ENCODE data around the gene CBX8.

CBX8 gene

DNA sequence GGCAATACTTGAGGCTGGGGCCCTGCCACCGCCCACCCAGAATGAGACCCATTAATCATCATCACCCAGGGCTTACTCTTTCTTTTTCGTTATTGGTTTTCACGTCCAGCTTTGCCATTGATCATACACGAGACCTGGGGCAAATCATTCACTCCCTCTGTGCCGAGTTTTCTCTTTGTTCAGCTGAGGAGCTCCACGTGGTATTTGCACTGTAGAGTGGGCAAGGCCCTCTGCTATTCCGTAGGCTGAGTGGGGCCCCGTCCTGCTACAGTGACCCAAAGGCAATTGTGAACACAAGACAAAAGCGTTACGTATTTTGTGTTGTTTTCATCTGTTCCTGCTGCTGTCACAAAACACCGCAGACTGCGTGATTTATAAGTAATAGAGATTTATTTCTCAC, 42.5 kb downstream of the CBX8 start:
- WGBS, 2 experiments (ENCODE audit: insufficient coverage in 2 of 2): 86 to 87% methylated on average over 8 to 12 of the region's 12 CpGs
- Histone ChIP-seq H3K9me3 (ENCODE audit: control insufficient read depth, low read length) (no peaks in the 10 kb centered on the region), H3K27ac (ENCODE audit: low read depth, low read length, severe bottlenecking) (no peak overlapping the region), H3K36me3 (ENCODE audit: control insufficient read depth, insufficient read depth, low read length) (no peaks in the 10 kb centered on the region), H3K4me1 (ENCODE audit: control insufficient read depth, insufficient read depth, low read length, poor library complexity, severe bottlenecking) (no peaks in the 10 kb centered on the region), H3K4me3 (ENCODE audit: extremely low read depth, insufficient read depth, low read length, poor library complexity, severe bottlenecking) (no peak overlapping the region)

DNA sequence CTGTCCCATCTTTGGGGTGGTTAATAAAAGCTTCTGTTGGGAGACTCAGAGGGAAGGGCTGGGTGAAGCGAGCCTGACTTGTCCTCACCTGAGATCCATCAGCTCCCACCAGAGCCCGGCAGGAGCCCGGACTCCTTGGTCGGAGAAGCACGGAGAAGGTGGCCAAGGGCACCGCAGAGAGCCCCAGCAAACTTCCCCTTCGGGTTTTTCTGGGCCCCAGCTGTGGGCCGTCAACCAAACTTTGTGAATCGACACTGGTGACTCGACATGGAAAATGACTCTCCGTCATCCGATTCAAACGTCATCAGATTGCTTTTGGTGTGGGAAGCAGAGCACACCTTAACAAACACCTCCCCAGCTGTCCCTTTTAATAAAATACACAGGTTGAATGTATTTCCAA, 44.7 kb downstream of the CBX8 start:
- no peak overlapping the region for H3K4me3 ChIP-seq (ENCODE audit: extremely low read depth, insufficient read depth, low read length, poor library complexity, severe bottlenecking)
- H3K9me3 ChIP-seq (ENCODE audit: control insufficient read depth, low read length): no peaks in the 10 kb centered on the region
- no peaks in the 10 kb centered on the region for H3K36me3 ChIP-seq (ENCODE audit: control insufficient read depth, insufficient read depth, low read length)
- 91 to 95% methylated on average over 7 to 11 of the region's 13 CpGs for WGBS, 2 experiments (ENCODE audit: insufficient coverage in 2 of 2)
- peaks cover 4% of the 10 kb centered on the region for H3K4me1 ChIP-seq (ENCODE audit: control insufficient read depth, insufficient read depth, low read length, poor library complexity, severe bottlenecking)
- no peak overlapping the region for H3K27ac ChIP-seq (ENCODE audit: low read depth, low read length, severe bottlenecking)

DNA sequence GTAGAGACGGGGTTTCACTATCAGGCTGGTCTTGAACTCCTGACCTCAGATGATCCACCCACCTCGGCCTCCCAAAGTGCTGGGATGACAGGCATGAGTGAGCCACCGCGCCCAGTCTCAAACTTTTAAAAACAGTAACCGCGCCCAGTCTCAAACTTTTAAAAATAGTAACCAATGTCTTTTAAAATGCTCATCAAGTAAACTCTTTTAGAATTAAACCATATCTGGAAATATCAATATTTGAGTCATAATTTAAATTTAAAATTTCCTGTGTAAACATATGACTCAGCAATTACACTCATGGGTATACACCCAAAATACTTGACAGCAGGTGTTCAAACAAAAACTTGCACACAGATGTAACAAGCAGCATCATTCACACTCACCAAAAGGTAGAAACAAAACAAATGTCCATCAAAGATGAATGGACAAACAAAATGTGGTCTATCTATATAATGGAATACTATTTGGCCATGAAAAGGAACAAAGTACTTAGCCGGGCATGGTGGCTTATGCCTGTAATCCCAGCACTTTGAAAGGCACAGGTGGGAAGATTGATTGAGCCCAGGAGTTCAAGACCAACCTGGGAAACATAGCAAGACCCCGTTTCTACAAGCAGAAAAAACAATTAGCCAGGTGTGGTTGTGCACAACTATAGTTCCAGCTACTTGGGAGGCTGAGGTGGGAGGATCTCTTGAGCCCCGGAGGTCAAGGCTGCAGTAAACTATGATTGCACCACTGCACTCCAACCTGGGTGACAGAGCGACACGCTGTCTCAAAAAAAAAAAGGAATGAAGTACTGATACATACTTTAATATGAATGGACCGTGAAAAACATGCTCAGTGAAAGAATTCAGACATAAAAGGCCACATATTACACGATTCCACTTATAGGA, 46.0 kb downstream of the CBX8 start:
- H3K27ac ChIP-seq (ENCODE audit: low read depth, low read length, severe bottlenecking): no peak overlapping the region
- WGBS, 2 experiments (ENCODE audit: insufficient coverage in 2 of 2): 84 to 86% methylated on average over 6 of the region's 13 CpGs
- H3K4me1 ChIP-seq (ENCODE audit: control insufficient read depth, insufficient read depth, low read length, poor library complexity, severe bottlenecking): peaks cover 4% of the 10 kb centered on the region
- H3K36me3 ChIP-seq (ENCODE audit: control insufficient read depth, insufficient read depth, low read length): no peaks in the 10 kb centered on the region
- H3K9me3 ChIP-seq (ENCODE audit: control insufficient read depth, low read length): no peaks in the 10 kb centered on the region
- H3K4me3 ChIP-seq (ENCODE audit: extremely low read depth, insufficient read depth, low read length, poor library complexity, severe bottlenecking): no peak overlapping the region

DNA sequence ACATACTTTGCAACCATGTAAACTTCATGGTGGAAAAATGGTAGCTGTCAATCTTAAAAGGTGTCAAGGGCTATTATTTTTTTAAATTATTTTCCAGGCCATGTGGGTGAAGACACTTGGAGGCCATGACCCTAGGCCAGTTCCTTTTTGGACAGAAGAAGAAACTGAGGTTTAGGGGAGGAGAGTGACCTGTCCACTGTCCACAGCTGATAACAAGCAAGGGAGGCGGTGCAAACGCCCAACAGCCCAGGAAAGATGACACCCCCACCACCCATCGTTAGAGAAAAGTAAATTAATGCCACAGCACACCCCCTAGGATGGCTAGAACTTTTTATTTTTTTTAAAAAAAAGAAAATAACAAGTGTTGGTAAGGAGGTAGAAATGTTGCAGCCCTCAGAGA, 46.9 kb downstream of the CBX8 start:
- H3K9me3 ChIP-seq (ENCODE audit: control insufficient read depth, low read length): no peaks in the 10 kb centered on the region
- H3K36me3 ChIP-seq (ENCODE audit: control insufficient read depth, insufficient read depth, low read length): no peaks in the 10 kb centered on the region
- no peak overlapping the region for H3K27ac ChIP-seq (ENCODE audit: low read depth, low read length, severe bottlenecking)
- no peak overlapping the region for H3K4me3 ChIP-seq (ENCODE audit: extremely low read depth, insufficient read depth, low read length, poor library complexity, severe bottlenecking)
- no CpG with 5 or more reads among the region's 3 CpGs for WGBS, 2 experiments (ENCODE audit: insufficient coverage in 2 of 2)
- H3K4me1 ChIP-seq (ENCODE audit: control insufficient read depth, insufficient read depth, low read length, poor library complexity, severe bottlenecking): peaks cover 4% of the 10 kb centered on the region

DNA sequence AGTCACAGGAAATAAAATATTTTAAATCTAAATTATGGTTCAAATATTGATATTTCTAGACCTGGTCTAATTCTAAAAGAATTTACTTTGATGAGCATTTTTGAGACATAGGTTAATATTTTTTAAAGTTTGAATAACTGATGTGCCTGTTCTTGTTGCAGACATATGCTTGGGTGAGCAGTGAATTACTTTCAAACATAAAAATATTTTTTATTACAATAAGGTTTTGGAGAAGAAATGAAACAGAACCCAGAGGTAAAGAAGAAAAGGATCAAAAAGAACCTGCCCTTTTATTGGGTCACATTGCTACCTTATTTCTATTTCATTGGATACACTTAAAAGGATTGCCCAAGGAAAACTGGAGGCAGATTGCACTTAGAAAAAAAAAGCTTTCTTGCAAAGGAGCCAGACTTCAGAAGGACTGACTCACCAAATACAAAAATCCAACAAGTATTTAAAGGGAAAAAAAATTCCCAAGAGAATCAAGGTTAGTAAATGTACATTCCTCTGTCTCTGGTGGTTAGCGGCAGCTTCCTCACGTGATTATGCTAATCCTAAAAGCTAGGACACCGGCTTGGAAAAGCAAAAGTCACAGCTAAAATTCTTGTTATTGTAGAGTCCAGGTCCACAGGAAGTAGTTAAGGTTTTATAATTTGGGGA, 47.6 kb downstream of the CBX8 start:
- no peak overlapping the region for H3K27ac ChIP-seq (ENCODE audit: low read depth, low read length, severe bottlenecking)
- WGBS, 2 experiments (ENCODE audit: insufficient coverage in 2 of 2): 51 to 53% methylated on average over 2 to 3 of the region's 3 CpGs
- no peaks in the 10 kb centered on the region for H3K36me3 ChIP-seq (ENCODE audit: control insufficient read depth, insufficient read depth, low read length)
- no peak overlapping the region for H3K4me3 ChIP-seq (ENCODE audit: extremely low read depth, insufficient read depth, low read length, poor library complexity, severe bottlenecking)
- peaks cover 4% of the 10 kb centered on the region for H3K4me1 ChIP-seq (ENCODE audit: control insufficient read depth, insufficient read depth, low read length, poor library complexity, severe bottlenecking)
- no peaks in the 10 kb centered on the region for H3K9me3 ChIP-seq (ENCODE audit: control insufficient read depth, low read length)

DNA sequence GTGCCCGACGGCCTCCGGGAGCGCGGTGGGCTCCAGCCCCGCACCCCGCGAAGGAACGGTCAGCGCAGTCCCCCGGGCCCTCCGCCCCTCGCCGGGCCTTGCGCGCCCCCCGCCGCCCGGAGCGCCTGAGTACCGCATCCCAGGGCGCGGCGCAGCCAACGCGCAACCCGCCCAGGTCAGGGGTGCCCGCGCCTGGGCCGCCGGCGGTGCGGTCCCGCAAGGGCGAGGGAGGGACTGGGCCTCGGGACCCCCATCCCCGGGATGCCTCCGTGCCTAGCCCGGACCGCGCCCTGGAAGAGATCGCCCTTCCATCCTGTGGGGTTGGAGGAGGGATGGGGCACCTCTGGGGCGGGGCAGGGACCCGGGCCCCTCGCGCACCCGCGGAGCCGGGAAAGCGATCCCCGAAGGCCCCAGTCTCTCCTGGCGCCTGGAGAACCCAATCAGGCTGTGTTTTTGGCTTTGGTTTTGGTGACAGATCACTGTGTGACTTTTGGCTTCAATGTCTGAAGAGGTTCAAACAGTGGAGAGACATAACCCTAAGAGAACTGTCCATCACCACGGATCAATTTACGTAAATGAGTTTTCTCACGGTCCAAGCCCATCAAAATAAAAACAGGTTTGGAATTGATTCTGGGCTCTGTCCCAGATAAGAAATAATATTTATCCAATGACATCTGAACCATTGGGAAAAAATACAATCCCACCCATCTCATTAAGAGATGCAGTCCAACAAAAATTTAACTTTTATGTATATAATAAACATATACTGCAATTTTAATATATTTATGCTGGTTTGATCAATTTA, 48.4 kb downstream of the CBX8 start:
- H3K4me3 ChIP-seq (ENCODE audit: extremely low read depth, insufficient read depth, low read length, poor library complexity, severe bottlenecking): peak overlapping the region; percentile 16
- H3K9me3 ChIP-seq (ENCODE audit: control insufficient read depth, low read length): no peaks in the 10 kb centered on the region
- no peak overlapping the region for H3K27ac ChIP-seq (ENCODE audit: low read depth, low read length, severe bottlenecking)
- H3K4me1 ChIP-seq (ENCODE audit: control insufficient read depth, insufficient read depth, low read length, poor library complexity, severe bottlenecking): peaks cover 4% of the 10 kb centered on the region
- H3K36me3 ChIP-seq (ENCODE audit: control insufficient read depth, insufficient read depth, low read length): no peaks in the 10 kb centered on the region
- WGBS, 2 experiments (ENCODE audit: insufficient coverage in 2 of 2): 3 to 5% methylated on average over 27 to 45 of the region's 55 CpGs

DNA sequence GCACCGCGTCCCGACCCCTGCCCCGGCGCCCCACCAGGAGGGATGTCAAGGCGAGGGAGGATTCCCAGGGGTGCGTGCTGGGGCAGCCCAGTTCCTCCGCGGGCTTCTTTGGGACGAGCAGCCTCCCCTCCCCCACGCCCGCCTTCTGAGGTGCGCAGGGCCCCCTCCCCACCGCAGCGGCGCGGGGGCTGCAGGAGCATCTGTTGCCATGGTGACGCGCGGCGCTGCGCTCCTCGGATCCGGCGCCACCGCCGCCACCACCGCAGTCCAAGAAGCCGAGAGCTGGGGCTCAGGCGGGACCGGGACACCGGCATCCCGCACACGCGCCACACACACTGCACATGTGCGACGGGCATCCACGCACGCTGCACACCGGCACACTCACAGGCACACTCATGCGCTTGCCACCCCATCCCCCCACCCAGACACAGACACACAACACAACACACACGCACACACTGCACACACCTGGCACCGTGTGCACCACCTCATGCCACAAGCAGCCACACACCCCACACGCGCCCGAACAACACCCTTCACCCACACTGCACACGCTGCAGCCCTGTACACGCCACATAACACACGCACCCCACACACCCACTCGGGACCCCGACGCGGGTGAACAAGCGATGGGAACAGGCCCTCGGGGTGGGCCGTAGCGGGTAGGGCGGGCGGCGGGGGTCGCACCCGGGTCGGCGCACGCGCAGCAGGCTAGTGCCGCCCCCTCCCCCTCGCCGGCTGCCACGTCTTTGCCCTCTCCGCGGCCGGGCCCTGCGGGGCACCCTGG, 49.2 kb downstream of the CBX8 start:
- no peak overlapping the region for H3K27ac ChIP-seq (ENCODE audit: low read depth, low read length, severe bottlenecking)
- no peaks in the 10 kb centered on the region for H3K36me3 ChIP-seq (ENCODE audit: control insufficient read depth, insufficient read depth, low read length)
- no peaks in the 10 kb centered on the region for H3K9me3 ChIP-seq (ENCODE audit: control insufficient read depth, low read length)
- 4 to 8% methylated on average over 34 to 56 of the region's 74 CpGs for WGBS, 2 experiments (ENCODE audit: insufficient coverage in 2 of 2)
- H3K4me3 ChIP-seq (ENCODE audit: extremely low read depth, insufficient read depth, low read length, poor library complexity, severe bottlenecking): peak overlapping the region; percentile 16
- H3K4me1 ChIP-seq (ENCODE audit: control insufficient read depth, insufficient read depth, low read length, poor library complexity, severe bottlenecking): peaks cover 4% of the 10 kb centered on the region

DNA sequence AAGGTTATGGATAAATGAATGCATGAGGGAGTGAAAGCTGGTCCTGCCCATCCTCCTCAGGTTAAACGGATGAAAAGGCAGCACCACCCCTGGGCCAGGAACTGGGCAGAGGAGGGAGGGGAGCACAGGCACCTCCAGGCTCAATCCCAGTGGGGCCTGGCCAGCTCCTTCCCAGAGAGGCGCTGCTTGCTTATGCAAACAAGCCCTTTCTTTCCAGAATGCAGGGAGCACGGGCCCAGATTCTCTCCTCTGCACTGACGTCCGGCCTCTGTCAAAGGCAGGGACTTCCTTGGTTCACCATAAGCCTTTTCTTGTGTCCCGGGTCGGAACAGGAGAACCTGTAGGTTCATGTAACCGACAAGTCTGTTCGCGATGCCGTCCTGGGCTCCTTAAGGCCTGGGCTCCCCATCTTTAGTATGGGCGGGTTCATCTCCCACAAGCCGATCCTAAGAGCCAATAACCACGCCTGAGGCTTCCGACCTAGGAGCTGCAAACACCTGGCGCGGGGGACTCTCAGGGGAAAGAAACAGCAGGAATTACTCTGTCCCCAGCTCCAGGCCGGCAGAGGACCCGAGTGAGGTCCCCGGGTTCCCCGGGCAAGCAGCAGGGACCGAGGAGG, 49.9 kb downstream of the CBX8 start:
- peaks cover 4% of the 10 kb centered on the region for H3K4me1 ChIP-seq (ENCODE audit: control insufficient read depth, insufficient read depth, low read length, poor library complexity, severe bottlenecking)
- no peaks in the 10 kb centered on the region for H3K9me3 ChIP-seq (ENCODE audit: control insufficient read depth, low read length)
- no peaks in the 10 kb centered on the region for H3K36me3 ChIP-seq (ENCODE audit: control insufficient read depth, insufficient read depth, low read length)
- H3K4me3 ChIP-seq (ENCODE audit: extremely low read depth, insufficient read depth, low read length, poor library complexity, severe bottlenecking): no peak overlapping the region
- no peak overlapping the region for H3K27ac ChIP-seq (ENCODE audit: low read depth, low read length, severe bottlenecking)
- whole genome bisulfite sequencing, 2 experiments (ENCODE audit: insufficient coverage in 2 of 2): 5 to 6% methylated on average over 21 to 22 of the region's 22 CpGs

DNA sequence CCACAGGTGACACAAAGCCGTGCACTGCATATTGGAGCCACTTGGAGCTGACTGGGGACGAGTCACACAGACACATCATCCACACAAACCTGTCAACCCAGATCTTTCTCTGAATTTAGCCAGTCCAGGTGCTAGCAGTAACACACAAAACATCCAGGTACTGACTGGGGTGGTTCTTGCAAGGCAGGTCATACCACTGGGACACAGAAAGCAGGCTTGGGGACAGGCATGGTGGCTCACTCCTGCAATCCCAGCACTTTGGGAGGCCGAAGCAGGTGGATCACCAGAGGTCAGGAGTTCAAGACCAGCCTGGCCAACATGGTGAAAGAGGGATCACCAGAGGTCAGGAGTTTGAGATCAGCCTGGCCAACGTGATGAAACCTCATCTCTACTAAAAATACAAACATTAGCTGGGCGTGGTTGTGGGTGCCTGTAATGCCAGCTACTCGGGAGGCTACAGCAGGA, 51.2 kb downstream of the CBX8 start:
- peaks cover 4% of the 10 kb centered on the region for H3K4me1 ChIP-seq (ENCODE audit: control insufficient read depth, insufficient read depth, low read length, poor library complexity, severe bottlenecking)
- no peaks in the 10 kb centered on the region for H3K36me3 ChIP-seq (ENCODE audit: control insufficient read depth, insufficient read depth, low read length)
- no peak overlapping the region for H3K27ac ChIP-seq (ENCODE audit: low read depth, low read length, severe bottlenecking)
- no peak overlapping the region for H3K4me3 ChIP-seq (ENCODE audit: extremely low read depth, insufficient read depth, low read length, poor library complexity, severe bottlenecking)
- WGBS, 2 experiments (ENCODE audit: insufficient coverage in 2 of 2): 60 to 61% methylated on average over 3 to 6 of the region's 6 CpGs
- no peaks in the 10 kb centered on the region for H3K9me3 ChIP-seq (ENCODE audit: control insufficient read depth, low read length)

DNA sequence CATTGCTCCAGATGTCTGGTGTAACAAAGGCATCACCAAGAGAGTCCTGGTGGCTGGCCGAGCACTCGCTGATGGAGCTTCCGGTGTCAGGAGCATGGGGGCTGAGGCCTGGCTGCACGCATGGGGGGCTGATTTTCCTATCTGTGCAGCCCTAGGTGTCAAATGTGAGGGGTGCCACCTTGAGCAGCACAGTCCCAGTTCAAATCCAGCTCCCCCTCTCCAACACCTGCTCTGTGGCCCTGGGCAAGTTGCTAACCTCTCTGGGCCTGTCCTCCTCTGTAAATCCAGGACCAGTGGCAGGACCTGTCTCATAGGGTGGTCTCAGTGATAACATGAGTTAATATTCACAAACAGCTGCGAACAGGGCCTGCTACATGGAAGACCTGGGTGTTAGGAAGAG, 53.3 kb downstream of the CBX8 start:
- Histone ChIP-seq H3K9me3 (ENCODE audit: control insufficient read depth, low read length) (no peaks in the 10 kb centered on the region), H3K4me3 (ENCODE audit: extremely low read depth, insufficient read depth, low read length, poor library complexity, severe bottlenecking) (no peak overlapping the region), H3K36me3 (ENCODE audit: control insufficient read depth, insufficient read depth, low read length) (no peaks in the 10 kb centered on the region), H3K4me1 (ENCODE audit: control insufficient read depth, insufficient read depth, low read length, poor library complexity, severe bottlenecking) (peaks cover 4% of the 10 kb centered on the region), H3K27ac (ENCODE audit: low read depth, low read length, severe bottlenecking) (no peak overlapping the region)
- 81 to 90% methylated on average over 2 to 4 of the region's 5 CpGs for WGBS, 2 experiments (ENCODE audit: insufficient coverage in 2 of 2)
